HCT116 (cell line): ENCODE measurements around the gene CLEC4M.

ENCODE experiments used
- CBX3 ChIP-seq: IDR thresholded peaks from 2 replicates; pipeline ENCODE4 v1.6.1; 2012; ENCODE audit warnings: low read depth
- CEBPB ChIP-seq: IDR thresholded peaks from 2 replicates; pipeline ENCODE4 v1.6.1; 2012; ENCODE audit warnings: low read depth
- CTCF ChIP-seq, 3 experiments: fragments of 200-600 bp in 1 of 3; sonication (generic) in 1 of 3; IDR thresholded peaks in 2 of 3; conservative IDR thresholded peaks in 1 of 3; 2 replicates each; pipeline ENCODE4 v1.5.1; 2012 to 2017; ENCODE audit warnings: low read depth in 2 of 3, low read length in 2 of 3, antibody characterized with exemption in 1 of 3, borderline replicate concordance in 1 of 3, control low read depth in 1 of 3, mild to moderate bottlenecking in 1 of 3, mixed read lengths in 1 of 3, mixed run types in 1 of 3, moderate library complexity in 1 of 3; ENCODE audit not compliant: insufficient read depth in 1 of 3
- EZH2phosphoT487 ChIP-seq: fragments of 200-600 bp; IDR thresholded peaks from 2 replicates; pipeline ENCODE4 v1.6.1; 2018; ENCODE audit warnings: antibody characterized with exemption, borderline replicate concordance
- JUND ChIP-seq: IDR thresholded peaks from 2 replicates; pipeline ENCODE4 v1.6.1; 2012
- POLR2A ChIP-seq: IDR thresholded peaks from 2 replicates; pipeline ENCODE4 v1.7.0; 2011; ENCODE audit warnings: borderline replicate concordance; ENCODE audit not compliant: insufficient read depth, insufficient read length; ENCODE audit errors: extremely low read depth
- POLR2AphosphoS5 ChIP-seq: IDR thresholded peaks from 2 replicates; pipeline ENCODE4 v1.6.1; 2011; ENCODE audit warnings: mild to moderate bottlenecking, low read depth, low read length, moderate library complexity
- RAD21 ChIP-seq: IDR thresholded peaks from 2 replicates; pipeline ENCODE4 v1.6.1; 2012; ENCODE audit warnings: low read depth, mild to moderate bottlenecking
- REST ChIP-seq: IDR thresholded peaks from 2 replicates; pipeline ENCODE4 v1.6.1; 2012; ENCODE audit warnings: low read depth
- SIN3A ChIP-seq: IDR thresholded peaks from 2 replicates; pipeline ENCODE4 v1.6.1; 2012; ENCODE audit warnings: low read depth
- SP1 ChIP-seq: IDR thresholded peaks from 2 replicates; pipeline ENCODE4 v1.6.1; 2012; ENCODE audit warnings: low read depth
- YY1 ChIP-seq: IDR thresholded peaks from 2 replicates; pipeline ENCODE4 v1.6.1; 2011; ENCODE audit warnings: low read length, low read depth, moderate library complexity, mild to moderate bottlenecking; ENCODE audit not compliant: insufficient replicate concordance; ENCODE audit errors: extremely low read depth
- ZNF274 ChIP-seq: fragments of 200-500 bp; sonication (Bioruptor generic); IDR thresholded peaks from 2 replicates; pipeline ENCODE4 v1.6.1; 2014; ENCODE audit warnings: mild to moderate bottlenecking, low read depth, low read length, inconsistent platforms

GRCh38 chr19:7788178-7788932 lies 25.3 kb downstream of the CLEC4M start:
- TF ChIP-seq CTCF (IDR thresholded peaks at IDR 0.05 in 2 of 3, conservative IDR thresholded peaks at IDR 0.05 in 1 of 3; ENCODE audit: borderline replicate concordance in 1 of 3, insufficient read depth in 1 of 3, low read depth in 2 of 3, low read length in 2 of 3), result no peak
- TF ChIP-seq EZH2phosphoT487, result no peak
- no peak for TF ChIP-seq ZNF274
- no peak for TF ChIP-seq REST
- no peak for TF ChIP-seq SIN3A
- no peak for TF ChIP-seq RAD21
- no peak for TF ChIP-seq JUND
- TF ChIP-seq SP1, result no peak
- no peak for TF ChIP-seq CBX3
- TF ChIP-seq POLR2A, result no peak
- no peak for TF ChIP-seq YY1
- no peak for TF ChIP-seq CEBPB
- no peak for TF ChIP-seq POLR2AphosphoS5
